ENCODE data around the gene RNPEPL1. TPM values are rescaled to one million over a fixed set of nuclear protein-coding genes. Genes with fewer than 3 reads are reported as not detected.

Gene RNPEPL1
- total RNA-seq, 1 experiment from 2014 or later: 25.8 TPM

GRCh38 chr2:240563951-240564560, 4.2 kb upstream of the RNPEPL1 start:
- ATAC-seq (no peak), DNase-seq (no peak)
- Histone ChIP-seq H2AFZ (ENCODE audit: low read length) (no peak overlapping the region), H3K36me3 (ENCODE audit: low read depth, low read length) (no peaks in the 10 kb centered on the region; the same call in 1 of the 2 replicates), H3K4me3 (ENCODE audit: low read length) (no peak overlapping the region), H3K27me3 (ENCODE audit: low read length) (no peaks in the 10 kb centered on the region), H3K9me3 (ENCODE audit: low read length) (no peaks in the 10 kb centered on the region), H3K27ac (ENCODE audit: low read length) (peak overlapping the region; percentile 31; the same call in 1 of the 2 replicates), H3K79me2 (ENCODE audit: low read length) (peaks cover 22% of the 10 kb centered on the region), H3K4me1 (ENCODE audit: insufficient read depth, low read length) (peaks cover 58% of the 10 kb centered on the region), H3K4me2 (ENCODE audit: low read length) (no peak overlapping the region), H3F3A (ENCODE audit: low read length, unreplicated experiment) (peaks cover 4% of the 10 kb centered on the region), H3K9ac (ENCODE audit: low read length) (no peak overlapping the region), H3K9me2 (replicated peaks; ENCODE audit: low read length) (no peaks in the 10 kb centered on the region), H4K20me1 (ENCODE audit: low read length) (no peaks in the 10 kb centered on the region)
- no peak for TF ChIP-seq EZH2 (IDR thresholded peaks at IDR 0.05; ENCODE audit: low read length, unreplicated experiment)
- no peak for TF ChIP-seq CTCF (conservative IDR thresholded peaks at IDR 0.05; ENCODE audit: low read depth, low read length)
- TF ChIP-seq EZH2phosphoT487 (IDR thresholded peaks at IDR 0.05; ENCODE audit: borderline replicate concordance, low read length): no peak
- CTCF ChIA-PET: no interaction called here
- POLR2A ChIA-PET (ENCODE audit: unreplicated experiment): no interaction called here
- BruUV-seq (replicated peaks): no TSS peak
- intact Hi-C loops (cut with micrococcal nuclease): no loop called here

- no peak overlapping the region for H2AFZ ChIP-seq (ENCODE audit: low read length)
- H3K9me2 ChIP-seq (replicated peaks; ENCODE audit: low read length): no peaks in the 10 kb centered on the region
- intact Hi-C loops (cut with micrococcal nuclease): no loop called here
- H3K27ac ChIP-seq (ENCODE audit: low read length): peak overlapping the region; percentile 92
- peak overlapping the region; percentile 92 for H3K4me2 ChIP-seq (ENCODE audit: low read length)
- peaks cover 22% of the 10 kb centered on the region for H3K79me2 ChIP-seq (ENCODE audit: low read length)
- TF ChIP-seq EZH2phosphoT487 (IDR thresholded peaks at IDR 0.05; ENCODE audit: borderline replicate concordance, low read length) (no peak), CTCF (conservative IDR thresholded peaks at IDR 0.05; ENCODE audit: low read depth, low read length) (no peak; the same call in 1 of the 2 replicates), EZH2 (IDR thresholded peaks at IDR 0.05; ENCODE audit: low read length, unreplicated experiment) (no peak)
- H3K9ac ChIP-seq (ENCODE audit: low read length): peak overlapping the region; percentile 34; the same call in 1 of the 2 replicates
- no TSS peak for BruUV-seq (replicated peaks)
- H3K9me3 ChIP-seq (ENCODE audit: low read length): no peaks in the 10 kb centered on the region
- ChIA-PET POLR2A (ENCODE audit: unreplicated experiment) (interaction anchor here (1.1 to 1.9 kb wide), 2 partner anchors 15 to 29 kb away, joined by 3 to 8 read pairs; no protein-coding TSS in a partner anchor), CTCF (interaction anchor here (1.9 kb wide), 1 partner anchor 16 kb away, joined by 31 read pairs; no protein-coding TSS in a partner anchor)
- peak; percentile 31 for DNase-seq
- H4K20me1 ChIP-seq (ENCODE audit: low read length): no peaks in the 10 kb centered on the region
- H3F3A ChIP-seq (ENCODE audit: low read length, unreplicated experiment): peaks cover 4% of the 10 kb centered on the region
- ATAC-seq: no peak
- H3K36me3 ChIP-seq (ENCODE audit: low read depth, low read length): no peaks in the 10 kb centered on the region; the same call in 1 of the 2 replicates
- H3K27me3 ChIP-seq (ENCODE audit: low read length): no peaks in the 10 kb centered on the region
- H3K4me3 ChIP-seq (ENCODE audit: low read length): no peak overlapping the region
- peaks cover 58% of the 10 kb centered on the region for H3K4me1 ChIP-seq (ENCODE audit: insufficient read depth, low read length)
Observed at GRCh38 chr2:240564561-240565332, 3.5 kb upstream of the RNPEPL1 start.

Data from PC-3 (cell line).